ENCODE results near the gene TRIM34.

- no peak for TF ChIP-seq CEBPB (IDR thresholded peaks at IDR 0.05)
- no peak for TF ChIP-seq CHD2 (IDR thresholded peaks at IDR 0.05; ENCODE audit: low read length, partially characterized antibody)
- no peak for TF ChIP-seq CTCF (IDR thresholded peaks at IDR 0.05)
Observed at GRCh38 chr11:5581014-5581413, 43.8 kb upstream of the TRIM34 start.
